Stomach smooth muscle (tissue), 2 donors: ENCODE measurements around the gene UBE2C.

Experiments
- H3K27ac ChIP-seq: one replicate; pipeline ENCODE4 v1.7.0; 2013; ENCODE audit warnings: mild to moderate bottlenecking, low read length, inconsistent platforms
- H3K27me3 ChIP-seq, 2 donors: one replicate each; pipeline ENCODE4 v1.7.0; 2013; ENCODE audit warnings: low read length in 2 of 2; ENCODE audit not compliant: insufficient read depth in 2 of 2, control insufficient read depth in 1 of 2
- H3K36me3 ChIP-seq, 2 donors: one replicate each; pipeline ENCODE4 v1.7.0; 2013; ENCODE audit warnings: low read length in 2 of 2; ENCODE audit not compliant: control insufficient read depth in 2 of 2, insufficient read depth in 2 of 2
- H3K4me1 ChIP-seq: one replicate; pipeline ENCODE4 v1.7.0; 2013; ENCODE audit warnings: low read length; ENCODE audit not compliant: control insufficient read depth, insufficient read depth
- H3K4me3 ChIP-seq, 2 donors: one replicate each; pipeline ENCODE4 v1.7.0; 2013; ENCODE audit warnings: low read length in 2 of 2
- H3K9ac ChIP-seq, 2 donors: one replicate each; pipeline ENCODE4 v1.7.0; 2013; ENCODE audit warnings: low read length in 2 of 2, mild to moderate bottlenecking in 1 of 2
- H3K9me3 ChIP-seq, 2 donors: one replicate each; pipeline ENCODE4 v1.7.0; 2013; ENCODE audit warnings: low read length in 2 of 2; ENCODE audit not compliant: control insufficient read depth in 2 of 2
- donor health status: healthy.
- donor health status: Pancreatic carcinoma.

UBE2C gene

GRCh38 chr20:45798935-45799642 lies 13.4 kb upstream of the UBE2C start:
- Histone ChIP-seq H3K36me3 (peaks cover 45 to 49% of the 10 kb centered on the region in 2 donors), H3K9ac (peak overlapping the region in 1 of 2 donors; percentile 20), H3K4me3 (no peak overlapping the region), H3K27me3 (no peaks in the 10 kb centered on the region), H3K4me1 (no peaks in the 10 kb centered on the region), H3K27ac (no peak overlapping the region), H3K9me3 (no peaks in the 10 kb centered on the region)

GRCh38 chr20:45801851-45802250 lies 10.6 kb upstream of the UBE2C start:
- Histone ChIP-seq H3K27me3 (no peaks in the 10 kb centered on the region), H3K9me3 (no peaks in the 10 kb centered on the region), H3K9ac (no peak overlapping the region), H3K4me3 (no peak overlapping the region), H3K36me3 (peaks cover 48 to 56% of the 10 kb centered on the region in 2 donors), H3K4me1 (no peaks in the 10 kb centered on the region), H3K27ac (no peak overlapping the region)

GRCh38 chr20:45810191-45810970 lies 2.1 kb upstream of the UBE2C start:
- Histone ChIP-seq H3K4me1 (peaks cover 8% of the 10 kb centered on the region), H3K4me3 (no peak overlapping the region), H3K27ac (no peak overlapping the region), H3K9ac (no peak overlapping the region), H3K36me3 (peaks cover 33 to 39% of the 10 kb centered on the region in 2 donors), H3K9me3 (no peaks in the 10 kb centered on the region), H3K27me3 (no peaks in the 10 kb centered on the region)

- Histone ChIP-seq H3K9ac (no peak overlapping the region), H3K9me3 (no peaks in the 10 kb centered on the region), H3K27ac (no peak overlapping the region), H3K4me3 (peak overlapping the region; percentile 62 to 73), H3K4me1 (peaks cover 15% of the 10 kb centered on the region), H3K27me3 (no peaks in the 10 kb centered on the region), H3K36me3 (peaks cover 27 to 28% of the 10 kb centered on the region in 2 donors)
These were observed 529 bp downstream of the UBE2C start for GRCh38 chr20:45813006-45813340.

- H3K4me1 ChIP-seq: peaks cover 15% of the 10 kb centered on the region
- H3K27ac ChIP-seq: no peak overlapping the region
- H3K36me3 ChIP-seq: peaks cover 26 to 28% of the 10 kb centered on the region in 2 donors
- H3K4me3 ChIP-seq: no peak overlapping the region
- H3K27me3 ChIP-seq: no peaks in the 10 kb centered on the region
- no peaks in the 10 kb centered on the region for H3K9me3 ChIP-seq
- H3K9ac ChIP-seq: no peak overlapping the region
These were observed 1.0 kb downstream of the UBE2C start for GRCh38 chr20:45813489-45813888.

GRCh38 chr20:45814314-45814713 lies 1.9 kb downstream of the UBE2C start:
- Histone ChIP-seq H3K27ac (no peak overlapping the region), H3K36me3 (peaks cover 18 to 20% of the 10 kb centered on the region in 2 donors), H3K27me3 (no peaks in the 10 kb centered on the region), H3K4me1 (peaks cover 15% of the 10 kb centered on the region), H3K9me3 (no peaks in the 10 kb centered on the region), H3K9ac (no peak overlapping the region), H3K4me3 (no peak overlapping the region)

GRCh38 chr20:45816951-45817350 lies 4.5 kb downstream of the UBE2C start:
- Histone ChIP-seq H3K27ac (no peak overlapping the region), H3K4me3 (no peak overlapping the region), H3K27me3 (no peaks in the 10 kb centered on the region), H3K4me1 (peaks cover 14% of the 10 kb centered on the region), H3K9ac (no peak overlapping the region), H3K36me3 (no peaks in the 10 kb centered on the region), H3K9me3 (no peaks in the 10 kb centered on the region)

GRCh38 chr20:45817376-45818194 lies 5.1 kb downstream of the UBE2C start:
- Histone ChIP-seq H3K27me3 (no peaks in the 10 kb centered on the region), H3K27ac (no peak overlapping the region)

GRCh38 chr20:45818239-45818638 lies 5.8 kb downstream of the UBE2C start:
- no peak overlapping the region for H3K4me3 ChIP-seq
- no peak overlapping the region for H3K9ac ChIP-seq
- H3K9me3 ChIP-seq: no peaks in the 10 kb centered on the region
- peaks cover 15% of the 10 kb centered on the region for H3K4me1 ChIP-seq
- H3K27ac ChIP-seq: no peak overlapping the region
- no peaks in the 10 kb centered on the region for H3K36me3 ChIP-seq
- H3K27me3 ChIP-seq: peaks cover 2 to 6% of the 10 kb centered on the region in 2 donors

More at GRCh38 chr20:45817376-45818194, 5.1 kb downstream of the UBE2C start:
- no peaks in the 10 kb centered on the region for H3K9me3 ChIP-seq
- H3K4me3 ChIP-seq: no peak overlapping the region
- H3K9ac ChIP-seq: no peak overlapping the region
- peaks cover 13% of the 10 kb centered on the region for H3K4me1 ChIP-seq
- H3K36me3 ChIP-seq: no peaks in the 10 kb centered on the region

GRCh38 chr20:45819466-45819865 lies 7.0 kb downstream of the UBE2C start:
- H3K4me1 ChIP-seq: peaks cover 24% of the 10 kb centered on the region
- no peak overlapping the region for H3K27ac ChIP-seq
- H3K36me3 ChIP-seq: no peaks in the 10 kb centered on the region
- H3K9ac ChIP-seq: no peak overlapping the region
- H3K4me3 ChIP-seq: no peak overlapping the region
- H3K9me3 ChIP-seq: no peaks in the 10 kb centered on the region
- H3K27me3 ChIP-seq: peaks cover 6 to 11% of the 10 kb centered on the region in 2 donors
